ENCODE data around the gene RIMS4. TPM values are rescaled to one million over a fixed set of nuclear protein-coding genes. Genes with fewer than 3 reads are reported as not detected.
A peak's percentile ranks its signal among the peaks of the same experiment; 100 is the strongest.

The RIMS4 gene
- total and polyA plus RNA-seq, 7 experiments from 2014 or later, result not detected

DNA sequence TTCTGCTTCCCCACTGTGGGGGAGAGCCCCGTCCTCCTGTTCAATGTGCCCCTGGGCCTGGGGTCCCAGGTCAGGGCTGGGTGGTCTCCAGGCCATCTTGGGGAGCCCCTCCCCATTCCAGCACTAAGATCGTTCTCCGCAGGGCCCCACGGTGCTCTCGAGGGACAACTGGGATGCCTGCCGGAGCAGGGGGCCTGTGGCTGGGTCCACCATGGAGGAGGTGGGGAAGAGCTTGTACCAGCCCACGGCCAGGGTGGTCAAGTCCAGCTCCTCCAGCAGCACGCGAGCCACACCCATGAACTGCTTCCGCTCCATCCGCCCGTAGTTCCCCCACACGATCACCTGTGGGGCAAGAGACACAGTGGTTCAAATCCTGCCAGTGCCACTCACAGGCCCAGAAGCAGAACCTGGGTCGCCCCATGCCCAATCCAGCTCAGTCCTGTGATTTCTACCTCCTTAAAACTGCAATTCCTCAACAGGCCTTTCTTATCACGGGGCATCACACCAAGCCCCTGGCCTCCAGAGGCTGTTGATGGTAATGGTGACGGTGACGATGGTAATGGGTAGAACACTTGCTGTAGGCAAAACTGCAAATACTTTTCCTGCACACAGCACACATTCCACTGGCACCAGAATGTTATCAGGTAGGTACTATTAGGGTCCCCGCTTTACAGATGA, 54.2 kb downstream of the RIMS4 start:
- DNase-seq, result no peak
- Mint-ChIP-seq H3K4me1 (peaks cover 0 to 2% (median 0%) of the 10 kb centered on the region in 7 donors), H3K36me3 (no peaks in the 10 kb centered on the region), H3K9me3 (no peaks in the 10 kb centered on the region), H3K27me3 (peaks cover 0 to 9% (median 4%) of the 10 kb centered on the region in 5 donors), H3K27ac (no peak overlapping the region), H3K4me3 (no peak overlapping the region)
- Histone ChIP-seq H3K27ac (ENCODE audit: low read depth, low read length) (no peak overlapping the region), H3K4me3 (ENCODE audit: low read length) (no peak overlapping the region), H3K4me1 (ENCODE audit: control insufficient read depth in 2 of 2, insufficient read depth in 2 of 2, low read length in 2 of 2) (no peaks in the 10 kb centered on the region), H3K36me3 (ENCODE audit: control insufficient read depth in 2 of 3, insufficient read depth in 3 of 3, low read length in 3 of 3) (no peaks in the 10 kb centered on the region), H3K27me3 (ENCODE audit: control insufficient read depth in 2 of 2, insufficient read depth in 2 of 2, low read length in 2 of 2) (no peaks in the 10 kb centered on the region), H3K9me3 (ENCODE audit: control insufficient read depth in 2 of 3, low read length in 3 of 3) (no peaks in the 10 kb centered on the region)
- no peak for ATAC-seq
- ChIA-PET CTCF (no interaction called here), POLR2A (no interaction called here)
- intact Hi-C loops (cut with micrococcal nuclease), result no loop called here

DNA sequence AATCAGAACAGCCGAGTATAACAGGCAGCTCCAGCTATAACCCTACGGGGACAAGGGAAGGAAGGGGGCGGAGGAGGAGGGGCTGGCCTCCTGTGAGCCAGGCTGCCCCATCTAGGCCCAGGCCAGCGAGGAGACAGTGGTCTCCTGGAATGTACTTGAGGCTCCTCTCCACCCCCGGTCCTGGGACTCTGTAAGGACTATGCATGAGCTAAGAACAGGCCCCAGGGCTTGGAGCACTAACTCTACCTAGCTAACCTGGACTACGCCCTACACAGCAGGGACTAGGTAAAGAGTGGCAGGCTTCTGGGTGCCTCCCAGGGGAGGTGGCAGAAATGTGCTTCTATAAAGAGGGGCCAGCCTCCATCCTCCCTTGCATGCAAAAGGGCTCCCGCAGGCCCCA, 55.8 kb downstream of the RIMS4 start:
- Mint-ChIP-seq H3K36me3 (no peaks in the 10 kb centered on the region), H3K9me3 (no peaks in the 10 kb centered on the region), H3K4me3 (no peak overlapping the region), H3K4me1 (peaks cover 0 to 2% (median 0%) of the 10 kb centered on the region in 7 donors), H3K27ac (no peak overlapping the region), H3K27me3 (peaks cover 0 to 11% (median 3%) of the 10 kb centered on the region in 5 donors)
- no peak for DNase-seq
- ATAC-seq, result no peak
- H3K4me1 ChIP-seq (ENCODE audit: control insufficient read depth in 2 of 2, insufficient read depth in 2 of 2, low read length in 2 of 2), result no peaks in the 10 kb centered on the region
- H3K9me3 ChIP-seq (ENCODE audit: control insufficient read depth in 2 of 3, low read length in 3 of 3), result no peaks in the 10 kb centered on the region
- intact Hi-C loops (cut with micrococcal nuclease), result no loop called here
- H3K27me3 ChIP-seq (ENCODE audit: control insufficient read depth in 2 of 2, insufficient read depth in 2 of 2, low read length in 2 of 2), result no peaks in the 10 kb centered on the region
- no peaks in the 10 kb centered on the region for H3K36me3 ChIP-seq (ENCODE audit: control insufficient read depth in 2 of 3, insufficient read depth in 3 of 3, low read length in 3 of 3)
- no peak overlapping the region for H3K4me3 ChIP-seq (ENCODE audit: low read length)
- no peak overlapping the region for H3K27ac ChIP-seq (ENCODE audit: low read depth, low read length)
- POLR2A ChIA-PET, result interaction anchor here (0.6 kb wide), 1 partner anchor 314 kb away, joined by 4 read pairs; no protein-coding TSS in a partner anchor
- CTCF ChIA-PET, result no interaction called here

DNA sequence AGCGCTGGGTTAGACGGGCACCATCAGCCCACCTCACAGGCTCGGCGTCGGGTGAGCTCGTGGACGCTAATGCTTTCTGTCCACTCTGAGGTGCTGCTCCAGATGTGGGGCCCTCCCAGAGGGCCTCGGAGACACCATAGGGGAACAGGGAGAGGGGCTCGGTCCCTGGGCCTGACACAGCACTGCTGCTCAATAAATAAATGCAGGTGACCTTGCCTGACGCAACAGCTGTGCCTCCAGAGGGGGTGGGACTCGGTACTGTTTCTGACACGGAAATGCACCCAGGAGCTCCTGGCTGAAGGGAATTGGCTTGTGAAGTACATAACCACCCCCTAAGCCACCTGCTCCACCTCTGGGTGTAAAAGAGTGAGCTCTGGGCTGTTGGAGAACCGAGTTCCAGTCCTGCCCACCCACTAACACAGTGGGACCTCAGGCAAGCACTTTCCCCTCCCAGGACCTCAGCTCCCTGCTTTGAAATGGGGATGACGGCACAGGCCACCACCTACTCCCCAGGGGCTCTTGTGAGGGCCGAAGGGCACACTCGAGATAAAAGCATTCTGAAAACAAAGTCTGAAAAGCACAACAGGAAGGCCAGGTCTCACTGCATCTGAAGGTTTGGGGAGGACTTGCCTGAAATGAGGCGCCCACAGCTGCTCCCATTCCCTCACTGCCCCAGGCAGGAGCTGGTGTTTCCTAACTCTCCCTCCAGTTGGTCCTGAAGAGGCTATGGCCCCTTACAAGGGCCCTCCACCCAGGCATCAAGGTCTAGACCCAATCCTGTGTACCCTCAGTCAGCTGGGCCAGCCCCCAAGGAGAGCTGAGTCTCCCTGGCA, 58.0 kb downstream of the RIMS4 start:
- H3K4me1 ChIP-seq (ENCODE audit: control insufficient read depth in 2 of 2, insufficient read depth in 2 of 2, low read length in 2 of 2), result no peaks in the 10 kb centered on the region
- Mint-ChIP-seq H3K27ac (no peak overlapping the region), H3K27me3 (peaks cover 8 to 24% (median 11%) of the 10 kb centered on the region in 5 donors), H3K9me3 (peaks cover 0 to 1% (median 0%) of the 10 kb centered on the region in 11 donors), H3K4me3 (no peak overlapping the region), H3K4me1 (peaks cover 2 to 5% (median 3%) of the 10 kb centered on the region in 7 donors), H3K36me3 (no peaks in the 10 kb centered on the region)
- H3K36me3 ChIP-seq (ENCODE audit: control insufficient read depth in 2 of 3, insufficient read depth in 3 of 3, low read length in 3 of 3), result no peaks in the 10 kb centered on the region
- intact Hi-C loops (cut with micrococcal nuclease), result no loop called here
- ATAC-seq, result no peak
- no peak overlapping the region for H3K27ac ChIP-seq (ENCODE audit: low read depth, low read length)
- DNase-seq, result no peak
- no peaks in the 10 kb centered on the region for H3K9me3 ChIP-seq (ENCODE audit: control insufficient read depth in 2 of 3, low read length in 3 of 3)
- ChIA-PET CTCF (interaction anchor here (0.6 to 1.0 kb wide), 3 partner anchors 10 to 371 kb away, joined by 3 to 5 read pairs (median 3); no protein-coding TSS in a partner anchor), POLR2A (no interaction called here)
- no peak overlapping the region for H3K4me3 ChIP-seq (ENCODE audit: low read length)
- H3K27me3 ChIP-seq (ENCODE audit: control insufficient read depth in 2 of 2, insufficient read depth in 2 of 2, low read length in 2 of 2), result no peaks in the 10 kb centered on the region

DNA sequence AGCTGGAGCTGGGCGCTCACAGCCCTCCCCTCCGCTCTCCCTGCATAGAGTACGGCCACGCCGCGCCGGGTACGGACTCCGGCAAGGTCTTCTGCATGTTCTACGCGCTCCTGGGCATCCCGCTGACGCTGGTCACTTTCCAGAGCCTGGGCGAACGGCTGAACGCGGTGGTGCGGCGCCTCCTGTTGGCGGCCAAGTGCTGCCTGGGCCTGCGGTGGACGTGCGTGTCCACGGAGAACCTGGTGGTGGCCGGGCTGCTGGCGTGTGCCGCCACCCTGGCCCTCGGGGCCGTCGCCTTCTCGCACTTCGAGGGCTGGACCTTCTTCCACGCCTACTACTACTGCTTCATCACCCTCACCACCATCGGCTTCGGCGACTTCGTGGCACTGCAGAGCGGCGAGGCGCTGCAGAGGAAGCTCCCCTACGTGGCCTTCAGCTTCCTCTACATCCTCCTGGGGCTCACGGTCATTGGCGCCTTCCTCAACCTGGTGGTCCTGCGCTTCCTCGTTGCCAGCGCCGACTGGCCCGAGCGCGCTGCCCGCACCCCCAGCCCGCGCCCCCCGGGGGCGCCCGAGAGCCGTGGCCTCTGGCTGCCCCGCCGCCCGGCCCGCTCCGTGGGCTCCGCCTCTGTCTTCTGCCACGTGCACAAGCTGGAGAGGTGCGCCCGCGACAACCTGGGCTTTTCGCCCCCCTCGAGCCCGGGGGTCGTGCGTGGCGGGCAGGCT, 60.1 kb downstream of the RIMS4 start:
- Histone ChIP-seq H3K9me3 (ENCODE audit: control insufficient read depth in 2 of 3, low read length in 3 of 3) (no peaks in the 10 kb centered on the region), H3K27ac (ENCODE audit: low read depth, low read length) (no peak overlapping the region), H3K4me3 (ENCODE audit: low read length) (no peak overlapping the region), H3K4me1 (ENCODE audit: control insufficient read depth in 2 of 2, insufficient read depth in 2 of 2, low read length in 2 of 2) (peaks cover 0 to 6% of the 10 kb centered on the region in 2 donors), H3K27me3 (ENCODE audit: control insufficient read depth in 2 of 2, insufficient read depth in 2 of 2, low read length in 2 of 2) (peaks cover 0 to 4% of the 10 kb centered on the region in 2 donors), H3K36me3 (ENCODE audit: control insufficient read depth in 2 of 3, insufficient read depth in 3 of 3, low read length in 3 of 3) (no peaks in the 10 kb centered on the region)
- no peaks in the 10 kb centered on the region for H3K36me3 Mint-ChIP-seq
- intact Hi-C loops (cut with micrococcal nuclease), result no loop called here
- ChIA-PET CTCF (no interaction called here), POLR2A (no interaction called here)
- H3K4me3 Mint-ChIP-seq, result peak overlapping the region in 1 of 10 donors; percentile 41
- DNase-seq, result peak in 1 of 9 donors; percentile 22
- peaks cover 0 to 2% (median 0%) of the 10 kb centered on the region in 11 donors for H3K9me3 Mint-ChIP-seq
- peaks cover 7 to 13% (median 11%) of the 10 kb centered on the region in 7 donors for H3K4me1 Mint-ChIP-seq
- no peak overlapping the region for H3K27ac Mint-ChIP-seq
- peak; percentile 40 for ATAC-seq
- peaks cover 10 to 33% (median 19%) of the 10 kb centered on the region in 5 donors for H3K27me3 Mint-ChIP-seq

DNA sequence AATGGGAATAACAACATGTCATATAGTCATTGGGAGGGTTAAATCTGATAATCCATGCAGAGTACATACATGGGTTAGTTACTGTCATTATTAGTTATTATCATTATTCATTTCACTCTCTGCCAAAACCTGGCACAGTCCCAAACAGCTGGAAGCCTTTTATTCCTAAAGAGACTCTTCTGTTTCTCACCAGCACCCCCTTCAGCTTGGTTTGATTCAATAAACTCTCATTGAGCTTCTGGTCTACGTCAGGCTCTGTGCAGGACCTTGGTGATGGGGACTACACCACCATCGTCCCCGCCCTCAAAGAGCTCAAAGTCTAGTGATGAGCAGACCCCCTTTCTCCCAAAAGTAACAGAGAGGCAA, 62.4 kb downstream of the RIMS4 start:
- peaks cover 10 to 41% (median 31%) of the 10 kb centered on the region in 5 donors for H3K27me3 Mint-ChIP-seq
- no peak overlapping the region for H3K4me3 ChIP-seq (ENCODE audit: low read length)
- intact Hi-C loops (cut with micrococcal nuclease), result loop anchor here in 1 of 2 donors (5.0 kb wide), 2 partner anchors 61 to 544 kb away; no protein-coding TSS in a partner anchor
- peaks cover 0 to 4% of the 10 kb centered on the region in 2 donors for H3K27me3 ChIP-seq (ENCODE audit: control insufficient read depth in 2 of 2, insufficient read depth in 2 of 2, low read length in 2 of 2)
- CTCF ChIA-PET, result interaction anchor here (0.6 to 2.7 kb wide), 5 partner anchors 11 to 348 kb away, joined by 3 to 10 read pairs (median 3); no protein-coding TSS in a partner anchor
- peaks cover 0 to 6% of the 10 kb centered on the region in 2 donors for H3K4me1 ChIP-seq (ENCODE audit: control insufficient read depth in 2 of 2, insufficient read depth in 2 of 2, low read length in 2 of 2)
- no peaks in the 10 kb centered on the region for H3K36me3 Mint-ChIP-seq
- no peak overlapping the region for H3K27ac Mint-ChIP-seq
- H3K9me3 ChIP-seq (ENCODE audit: control insufficient read depth in 2 of 3, low read length in 3 of 3), result no peaks in the 10 kb centered on the region
- no peak overlapping the region for H3K27ac ChIP-seq (ENCODE audit: low read depth, low read length)
- no peaks in the 10 kb centered on the region for H3K36me3 ChIP-seq (ENCODE audit: control insufficient read depth in 2 of 3, insufficient read depth in 3 of 3, low read length in 3 of 3)
- peaks cover 0 to 3% (median 0%) of the 10 kb centered on the region in 11 donors for H3K9me3 Mint-ChIP-seq
- ATAC-seq (no peak), DNase-seq (no peak)
- peak overlapping the region in 1 of 10 donors; percentile 79 for H3K4me3 Mint-ChIP-seq
- POLR2A ChIA-PET, result interaction anchor here (0.6 kb wide), 1 partner anchor 534 kb away, joined by 3 read pairs; no protein-coding TSS in a partner anchor
- H3K4me1 Mint-ChIP-seq, result peaks cover 9 to 18% (median 16%) of the 10 kb centered on the region in 7 donors
